HG02973 (cell line): ENCODE measurements around the gene MUC3A.

ENCODE experiments used
- ATAC-seq: cut with Tn5 transposase; IDR thresholded peaks from one replicate; pipeline ENCODE4 v1.9.1; 2021; ENCODE audit warnings: moderate library complexity; ENCODE audit not compliant: unreplicated experiment

The MUC3A gene

GRCh38 chr7:101017064-101017777 lies 67.9 kb downstream of the MUC3A start:
- peak; percentile 74 for ATAC-seq
